HCT116 (cell line): ENCODE measurements around the gene ZSWIM4. TPM values are rescaled to one million over a fixed set of nuclear protein-coding genes. Genes with fewer than 3 reads are reported as not detected.

Source experiments
- ATAC-seq: fragments of 200-7000 bp; cut with Tn5 transposase; 2 replicates; pipeline ENCODE4 v1.9.1; 2020; ENCODE audit warnings: mild to moderate bottlenecking, moderate library complexity
- BruUV-seq: library from RNA; stranded (reverse); fragments of 400-500 nt; replicated peaks from 2 replicates; lab custom pipeline; 2021; lab: Mats Ljungman, UMichigan
- CTCF ChIA-PET: fragments of 300-600 bp; sonication (Branson Sonifier 250); formaldehyde crosslinking; loops from one replicate; lab custom pipeline; 2021; ENCODE audit warnings: antibody characterized with exemption; lab: Charles Lee
- POLR2A ChIA-PET: fragments of 300-600, 350-600 bp; sonication (Branson Sonifier 250); formaldehyde crosslinking; loops from one replicate; lab custom pipeline; 2021; ENCODE audit warnings: antibody characterized with exemption; lab: Charles Lee
- RAD21 ChIA-PET, 2 experiments: fragments of 300-600 bp; sonication (Branson Sonifier 250); formaldehyde crosslinking; loops; one replicate each; lab custom pipeline; 2023; ENCODE audit warnings: low total read pairs in 2 of 2; ENCODE audit not compliant: uncharacterized antibody in 2 of 2, unreplicated experiment in 2 of 2, low non-redundant PET in 1 of 2; lab: Charles Lee
- DNase-seq: peaks from one replicate; pipeline ENCODE4 v3.0.0-alpha.2; 2010; ENCODE audit warnings: low read depth, low spot score
- H2AFZ ChIP-seq: fragments of 200-600 bp; shearing (Covaris generic), sonication (generic); 2 replicates; pipeline ENCODE4 v1.6.1; 2017; ENCODE audit warnings: low read depth, mixed run types, mixed read lengths, antibody characterized with exemption, low read length; ENCODE audit not compliant: poor library complexity, severe bottlenecking
- H3K27ac ChIP-seq: 2 replicates; pipeline ENCODE4 v1.5.1; 2012; ENCODE audit warnings: low read depth, low read length
- H3K27me3 ChIP-seq: fragments of 200-600 bp; sonication (generic); 2 replicates; pipeline ENCODE4 v1.6.1; 2016; ENCODE audit warnings: mixed run types, low read length, mixed read lengths; ENCODE audit not compliant: insufficient read depth
- H3K36me3 ChIP-seq, 2 experiments: fragments of 200-500 bp in 1 of 2; fragments of 200-600 bp in 1 of 2; sonication (Bioruptor generic) in 1 of 2; sonication (generic) in 1 of 2; 2 replicates each; pipeline versions ENCODE4 v1.5.1 to v1.6.1; 2014 to 2016; ENCODE audit warnings: low read length in 2 of 2, inconsistent platforms in 1 of 2, mixed read lengths in 1 of 2, mixed run types in 1 of 2; ENCODE audit not compliant: insufficient read depth in 2 of 2, control insufficient read depth in 1 of 2
- H3K4me1 ChIP-seq, 2 experiments: fragments of 200-600 bp in 1 of 2; sonication (generic) in 1 of 2; 2 replicates each; pipeline versions ENCODE4 v1.5.1 to v1.6.1; 2012 to 2017; ENCODE audit warnings: low read length in 2 of 2, inconsistent platforms in 1 of 2, mild to moderate bottlenecking in 1 of 2, mixed read lengths in 1 of 2, mixed run types in 1 of 2, moderate library complexity in 1 of 2; ENCODE audit not compliant: insufficient read depth in 2 of 2, control insufficient read depth in 1 of 2
- H3K4me2 ChIP-seq: fragments of 200-600 bp; sonication (generic); 2 replicates; pipeline ENCODE4 v1.6.1; 2017; ENCODE audit warnings: mixed run types, low read length, mixed read lengths
- H3K4me3 ChIP-seq, 2 experiments: fragments of 200-600 bp in 1 of 2; sonication (generic) in 1 of 2; replicated peaks in 1 of 2; 2 replicates each; pipeline ENCODE4 v1.5.1; 2011 to 2016; ENCODE audit warnings: low read length in 2 of 2, control low read depth in 1 of 2, low read depth in 1 of 2, mild to moderate bottlenecking in 1 of 2, mixed read lengths in 1 of 2, mixed run types in 1 of 2
- H3K79me2 ChIP-seq: fragments of 200-600 bp; sonication (generic); 2 replicates; pipeline ENCODE4 v1.6.1; 2017; ENCODE audit warnings: mild to moderate bottlenecking, mixed run types, low read length, moderate library complexity, mixed read lengths; ENCODE audit not compliant: insufficient read depth
- H3K9ac ChIP-seq: fragments of 200-600 bp; sonication (generic); 2 replicates; pipeline ENCODE4 v1.6.1; 2016; ENCODE audit warnings: low read length, mixed read lengths
- H3K9me2 ChIP-seq: fragments of 200-600 bp; sonication (generic), shearing (Covaris generic); 2 replicates; pipeline ENCODE4 v1.6.1; 2017; ENCODE audit warnings: mixed run types, mild to moderate bottlenecking, moderate library complexity; ENCODE audit not compliant: insufficient read depth
- H3K9me3 ChIP-seq, 2 experiments: fragments of 200-500 bp in 1 of 2; fragments of 200-600 bp in 1 of 2; sonication (Bioruptor generic) in 1 of 2; sonication (generic) in 1 of 2; 2 replicates each; pipeline ENCODE4 v1.6.1; 2014 to 2017; ENCODE audit warnings: low read length in 2 of 2, mixed read lengths in 2 of 2, inconsistent platforms in 1 of 2, low read depth in 1 of 2, mild to moderate bottlenecking in 1 of 2, mixed run types in 1 of 2, moderate library complexity in 1 of 2; ENCODE audit not compliant: control insufficient read depth in 1 of 2, insufficient read depth in 1 of 2
- H4K20me1 ChIP-seq: fragments of 200-600 bp; sonication (generic), shearing (Covaris generic); 2 replicates; pipeline ENCODE4 v1.6.1; 2017; ENCODE audit warnings: mixed run types, mild to moderate bottlenecking, moderate library complexity; ENCODE audit not compliant: insufficient read depth
- ATF3 ChIP-seq: IDR thresholded peaks from 2 replicates; pipeline ENCODE4 v1.6.1; 2012
- CBX3 ChIP-seq: IDR thresholded peaks from 2 replicates; pipeline ENCODE4 v1.6.1; 2012; ENCODE audit warnings: low read depth
- CTCF ChIP-seq, 3 experiments: fragments of 200-600 bp in 1 of 3; sonication (generic) in 1 of 3; IDR thresholded peaks in 2 of 3; conservative IDR thresholded peaks in 1 of 3; 2 replicates each; pipeline ENCODE4 v1.5.1; 2012 to 2017; ENCODE audit warnings: low read depth in 2 of 3, low read length in 2 of 3, antibody characterized with exemption in 1 of 3, borderline replicate concordance in 1 of 3, control low read depth in 1 of 3, mild to moderate bottlenecking in 1 of 3, mixed read lengths in 1 of 3, mixed run types in 1 of 3, moderate library complexity in 1 of 3; ENCODE audit not compliant: insufficient read depth in 1 of 3
- ELF1 ChIP-seq: IDR thresholded peaks from 2 replicates; pipeline ENCODE4 v1.6.1; 2012; ENCODE audit warnings: low read depth, borderline replicate concordance
- EZH2 ChIP-seq: fragments of 200-600 bp; sonication (generic); IDR thresholded peaks from 2 replicates; pipeline ENCODE4 v1.6.1; 2017; ENCODE audit warnings: antibody characterized with exemption, mixed run types
- EZH2phosphoT487 ChIP-seq: fragments of 200-600 bp; IDR thresholded peaks from 2 replicates; pipeline ENCODE4 v1.6.1; 2018; ENCODE audit warnings: antibody characterized with exemption, borderline replicate concordance
- JUND ChIP-seq: IDR thresholded peaks from 2 replicates; pipeline ENCODE4 v1.6.1; 2012
- POLR2A ChIP-seq: IDR thresholded peaks from 2 replicates; pipeline ENCODE4 v1.7.0; 2011; ENCODE audit warnings: borderline replicate concordance; ENCODE audit not compliant: insufficient read depth, insufficient read length; ENCODE audit errors: extremely low read depth
- POLR2AphosphoS5 ChIP-seq: IDR thresholded peaks from 2 replicates; pipeline ENCODE4 v1.6.1; 2011; ENCODE audit warnings: mild to moderate bottlenecking, low read depth, low read length, moderate library complexity
- RAD21 ChIP-seq: IDR thresholded peaks from 2 replicates; pipeline ENCODE4 v1.6.1; 2012; ENCODE audit warnings: low read depth, mild to moderate bottlenecking
- SIN3A ChIP-seq: IDR thresholded peaks from 2 replicates; pipeline ENCODE4 v1.6.1; 2012; ENCODE audit warnings: low read depth
- SP1 ChIP-seq: IDR thresholded peaks from 2 replicates; pipeline ENCODE4 v1.6.1; 2012; ENCODE audit warnings: low read depth
- SRF ChIP-seq: IDR thresholded peaks from 2 replicates; pipeline ENCODE4 v1.6.1; 2012; ENCODE audit warnings: low read depth
- YY1 ChIP-seq: IDR thresholded peaks from 2 replicates; pipeline ENCODE4 v1.6.1; 2011; ENCODE audit warnings: low read length, low read depth, moderate library complexity, mild to moderate bottlenecking; ENCODE audit not compliant: insufficient replicate concordance; ENCODE audit errors: extremely low read depth
- ZBTB33 ChIP-seq: IDR thresholded peaks from 2 replicates; pipeline ENCODE4 v1.6.1; 2011; ENCODE audit warnings: mild to moderate bottlenecking, low read length, moderate library complexity; ENCODE audit not compliant: insufficient replicate concordance; ENCODE audit errors: extremely low read depth
- ZFX ChIP-seq: fragments of 450-650 bp; IDR thresholded peaks from 2 replicates; pipeline ENCODE4 v1.6.1; 2017
- ZNF274 ChIP-seq: fragments of 200-500 bp; sonication (Bioruptor generic); IDR thresholded peaks from 2 replicates; pipeline ENCODE4 v1.6.1; 2014; ENCODE audit warnings: mild to moderate bottlenecking, low read depth, low read length, inconsistent platforms
- intact Hi-C: fragments of 100-400 bp; cut with micrococcal nuclease; formaldehyde crosslinking; loops from 2 replicates; pipeline ENCODE4 v1.10.0; 2022
- total RNA-seq: library from RNA; stranded (reverse); gene quantifications from one replicate; pipeline ENCODE4 v1.2.1, GENCODE V29; 2021; ENCODE audit not compliant: unreplicated experiment

Gene ZSWIM4
- total RNA-seq, 1 experiment from 2014 or later = 9.8 TPM

GRCh38 chr19:13821292-13821691, 26.0 kb downstream of the ZSWIM4 start:
- ATAC-seq (no peak), DNase-seq (no peak)
- TF ChIP-seq ATF3 (no peak), EZH2phosphoT487 (no peak), ELF1 (no peak), POLR2AphosphoS5 (no peak), SIN3A (no peak), SRF (no peak)
- intact Hi-C loops = no loop called here
- no peak overlapping the region for H3K27ac ChIP-seq
- H2AFZ ChIP-seq = no peak overlapping the region
- peaks cover 3 to 16% of the 10 kb centered on the region in 2 experiments for H3K4me1 ChIP-seq
- no peak overlapping the region for H3K4me2 ChIP-seq
- H3K9me2 ChIP-seq = no peaks in the 10 kb centered on the region
- H3K36me3 ChIP-seq = no peaks in the 10 kb centered on the region
- no peak overlapping the region for H3K4me3 ChIP-seq
- no TSS peak for BruUV-seq
- CTCF ChIA-PET = no interaction called here
- no peaks in the 10 kb centered on the region for H3K27me3 ChIP-seq
- no peaks in the 10 kb centered on the region for H3K79me2 ChIP-seq
- RAD21 ChIA-PET = interaction anchor here in 1 of 2 experiments (0.6 kb wide), 1 partner anchor 32 kb away, joined by 3 read pairs; no protein-coding TSS in a partner anchor
- H3K9ac ChIP-seq = no peak overlapping the region
- no peaks in the 10 kb centered on the region for H4K20me1 ChIP-seq
- POLR2A ChIA-PET = interaction anchor here (1.4 kb wide), 1 partner anchor 26 kb away, joined by 3 read pairs; the partner anchor contains the start of gene ZSWIM4
- H3K9me3 ChIP-seq = no peaks in the 10 kb centered on the region

GRCh38 chr19:13823256-13823655, 28.0 kb downstream of the ZSWIM4 start:
- no peak overlapping the region for H3K4me2 ChIP-seq
- H3K4me1 ChIP-seq = peaks cover 3 to 15% of the 10 kb centered on the region in 2 experiments
- DNase-seq (no peak), ATAC-seq (no peak)
- POLR2A ChIA-PET = no interaction called here
- CTCF ChIA-PET = no interaction called here
- BruUV-seq = no TSS peak
- H4K20me1 ChIP-seq = no peaks in the 10 kb centered on the region
- no peak overlapping the region for H2AFZ ChIP-seq
- no peak overlapping the region for H3K27ac ChIP-seq
- no peaks in the 10 kb centered on the region for H3K27me3 ChIP-seq
- no peak overlapping the region for H3K9ac ChIP-seq
- RAD21 ChIA-PET = interaction anchor here in 1 of 2 experiments (0.6 kb wide), 1 partner anchor 19 kb away, joined by 3 read pairs; no protein-coding TSS in a partner anchor
- no peaks in the 10 kb centered on the region for H3K9me2 ChIP-seq
- no peaks in the 10 kb centered on the region for H3K79me2 ChIP-seq
- TF ChIP-seq CBX3 = no peak
- no peak for TF ChIP-seq RAD21
- TF ChIP-seq JUND = no peak
- TF ChIP-seq SP1 = no peak
- TF ChIP-seq SIN3A = no peak
- no peak for TF ChIP-seq EZH2
- no peak for TF ChIP-seq ZBTB33
- TF ChIP-seq CTCF (IDR thresholded peaks at IDR 0.05 in 2 of 3, conservative IDR thresholded peaks at IDR 0.05 in 1 of 3; ENCODE audit: borderline replicate concordance in 1 of 3, insufficient read depth in 1 of 3, low read depth in 2 of 3, low read length in 2 of 3) = no peak
- no peak for TF ChIP-seq POLR2A
- no peak for TF ChIP-seq ZFX
- no peak for TF ChIP-seq ZNF274
- TF ChIP-seq ELF1 = no peak
- no peak for TF ChIP-seq SRF
- TF ChIP-seq EZH2phosphoT487 = no peak
- TF ChIP-seq YY1 = no peak
- no peaks in the 10 kb centered on the region for H3K9me3 ChIP-seq
- no peaks in the 10 kb centered on the region for H3K36me3 ChIP-seq
- intact Hi-C loops = no loop called here
- H3K4me3 ChIP-seq = no peak overlapping the region
